Testis (tissue), 3 donors: Measurements from ENCODE around the gene UBE2H. TPM values are rescaled to one million over a fixed set of nuclear protein-coding genes. Genes with fewer than 3 reads are reported as not detected.
"Not testable (repeated sequence)": the region's sequence is repeated elsewhere in the genome, so short reads cannot be mapped to it uniquely, and the experiment has no call there.

Source experiments
- DNase-seq: peaks from one replicate; pipeline ENCODE4 v3.0.0-alpha.2; 2019
- H3K27ac ChIP-seq, 2 donors: fragments of 200-600 bp; sonication (generic); one replicate each; pipeline ENCODE4 v1.5.1; 2019
- H3K27me3 ChIP-seq: fragments of 200-600 bp; sonication (generic); one replicate; pipeline ENCODE4 v1.5.1; 2019
- H3K36me3 ChIP-seq: fragments of 200-600 bp; sonication (generic); one replicate; pipeline ENCODE4 v1.5.1; 2017; ENCODE audit warnings: low read depth; ENCODE audit errors: missing control alignments
- H3K4me1 ChIP-seq: fragments of 200-600 bp; sonication (generic); one replicate; pipeline ENCODE4 v1.5.1; 2019
- H3K4me3 ChIP-seq, 2 donors: fragments of 200-600 bp; sonication (generic); one replicate each; pipeline ENCODE4 v1.5.1; 2017 to 2019
- H3K9me3 ChIP-seq: fragments of 200-600 bp; sonication (generic); one replicate; pipeline ENCODE4 v1.5.1; 2017
- CTCF ChIP-seq, 3 experiments: fragments of 450-650 bp in 2 of 3; fragments of 200-600 bp in 1 of 3; sonication (generic) in 1 of 3; IDR thresholded peaks; one replicate each; pipeline ENCODE4 v1.5.1; 2016 to 2019; ENCODE audit warnings: antibody characterized with exemption in 3 of 3, mild to moderate bottlenecking in 2 of 3, moderate library complexity in 1 of 3
- POLR2A ChIP-seq: fragments of 450-650 bp; IDR thresholded peaks from one replicate; pipeline ENCODE4 v1.6.1; 2017; ENCODE audit warnings: antibody characterized with exemption, mild to moderate bottlenecking, moderate library complexity
- WGBS, 2 donors: methylation state at CpG; one replicate each; pipeline ENCODE4 v1.1.5; 2018; 5-methylcytosine and 5-hydroxymethylcytosine counted together
- intact Hi-C: fragments of 100-400 bp; cut with DNase I; formaldehyde crosslinking; loops from one replicate; pipeline ENCODE4 v1.15.1; 2023; ENCODE audit warnings: low total_unique reads
- polyA plus RNA-seq: library from polyadenylated mRNA; stranded (reverse); fragments of 350-450 nt; fragmentation: Illumina TruSeq; extraction: RNeasy Lipid Tissue Mini Kit (QIAGEN cat#74804); gene quantifications from one replicate; pipeline ENCODE4 v1.2.3, GENCODE V29; 2014; ENCODE audit warnings: low read depth, low replicate concordance; ENCODE audit not compliant: insufficient read depth
- total RNA-seq, 2 donors: library from RNA; depleted of rRNA; stranded (reverse); fragments of >200 nt; gene quantifications; one replicate each; pipeline ENCODE4 v1.2.3, GENCODE V29; 2016

The UBE2H gene
- total and polyA plus RNA-seq, 3 donors from 2014 or later: 93.5 to 130 (median 126) TPM

- DNase-seq: peak; percentile 93
- peak overlapping the region; percentile 60 to 77 for H3K4me3 ChIP-seq
- TF ChIP-seq POLR2A: no peak
- TF ChIP-seq CTCF (IDR thresholded peaks at IDR 0.05): peak; percentile 49 to 100 (median 69)
- intact Hi-C loops: loop anchor here (10.0 kb wide), 2 partner anchors 161 to 179 kb away; no protein-coding TSS in a partner anchor
- H3K27ac ChIP-seq: peak overlapping the region in 1 of 2 donors; percentile 63
- no peaks in the 10 kb centered on the region for H3K27me3 ChIP-seq
- H3K36me3 ChIP-seq: no peaks in the 10 kb centered on the region
- WGBS, 2 donors: 0 to 1% methylated on average over 23 to 46 of the region's 52 CpGs
- no peaks in the 10 kb centered on the region for H3K9me3 ChIP-seq
- H3K4me1 ChIP-seq: peaks cover 16% of the 10 kb centered on the region
These were observed 127.4 kb downstream of the UBE2H start for GRCh38 chr7:129825209-129825970.

GRCh38 chr7:129824291-129825208 is 128.2 kb downstream of the UBE2H start:
- intact Hi-C loops: loop anchor here (10.0 kb wide), 2 partner anchors 160 to 180 kb away; no protein-coding TSS in a partner anchor
- peak; percentile 72 for DNase-seq
- H3K27ac ChIP-seq: no peak overlapping the region

GRCh38 chr7:129823143-129823542 is 129.6 kb downstream of the UBE2H start:
- DNase-seq, H3K27ac ChIP-seq, H3K36me3 ChIP-seq, H3K4me1 ChIP-seq, H3K9me3 ChIP-seq, H3K4me3 ChIP-seq, H3K27me3 ChIP-seq: not testable (repeated sequence)
- intact Hi-C loops: loop anchor here (10.0 kb wide), 2 partner anchors 158 to 182 kb away; no protein-coding TSS in a partner anchor
- WGBS, 2 donors: 89 to 99% methylated on average over 5 of the region's 5 CpGs

More at GRCh38 chr7:129824291-129825208, 128.2 kb downstream of the UBE2H start:
- Histone ChIP-seq H3K9me3 (no peaks in the 10 kb centered on the region), H3K36me3 (no peaks in the 10 kb centered on the region), H3K4me3 (peak overlapping the region; percentile 60 to 77), H3K4me1 (peaks cover 8% of the 10 kb centered on the region), H3K27me3 (no peaks in the 10 kb centered on the region)
- TF ChIP-seq CTCF (IDR thresholded peaks at IDR 0.05) (peak in 1 of 3 experiments; percentile 18), POLR2A (no peak)
- 26 to 33% methylated on average over 23 to 28 of the region's 28 CpGs for WGBS, 2 donors

- intact Hi-C loops: loop anchor here (10.0 kb wide), 2 partner anchors 157 to 183 kb away; no protein-coding TSS in a partner anchor
- no peak for DNase-seq
- no peaks in the 10 kb centered on the region for H3K9me3 ChIP-seq
- no peaks in the 10 kb centered on the region for H3K4me1 ChIP-seq
- H3K4me3 ChIP-seq: no peak overlapping the region
- H3K36me3 ChIP-seq: no peaks in the 10 kb centered on the region
- 71 to 93% methylated on average over 2 of the region's 2 CpGs for WGBS, 2 donors
- TF ChIP-seq POLR2A (no peak), CTCF (IDR thresholded peaks at IDR 0.05) (no peak)
- no peaks in the 10 kb centered on the region for H3K27me3 ChIP-seq
- no peak overlapping the region for H3K27ac ChIP-seq
These were observed 131.3 kb downstream of the UBE2H start for GRCh38 chr7:129821476-129821875.

- no peaks in the 10 kb centered on the region for H3K9me3 ChIP-seq
- H3K4me1 ChIP-seq: no peaks in the 10 kb centered on the region
- no peak for TF ChIP-seq POLR2A
- no peak for TF ChIP-seq CTCF (IDR thresholded peaks at IDR 0.05)
- no peaks in the 10 kb centered on the region for H3K36me3 ChIP-seq
- intact Hi-C loops: no loop called here
- WGBS, 2 donors: 95 to 99% methylated on average over 3 of the region's 3 CpGs
- H3K27ac ChIP-seq: no peak overlapping the region
- H3K27me3 ChIP-seq: no peaks in the 10 kb centered on the region
- no peak overlapping the region for H3K4me3 ChIP-seq
- no peak for DNase-seq
These were observed 136.0 kb downstream of the UBE2H start for GRCh38 chr7:129816742-129817141.
